Stimulated activated CD8-positive, alpha-beta memory T cell treated with anti-CD3 and anti-CD28 coated beads, Interleukin-2, amount 100 ng/mL, for 48 hours (primary cell): ENCODE data around the gene TRAP1.

Source experiments
- DNase-seq, 2 donors: peaks; one replicate each; pipeline ENCODE4 v3.0.0-alpha.2; 2020; ENCODE audit warnings: low read depth in 2 of 2

TRAP1 gene

GRCh38 chr16:3651461-3652372, 65.6 kb downstream of the TRAP1 start:
- no peak for DNase-seq

GRCh38 chr16:3650631-3651265, 66.6 kb downstream of the TRAP1 start:
- DNase-seq: no peak

GRCh38 chr16:3646348-3646920, 70.9 kb downstream of the TRAP1 start:
- no peak for DNase-seq

GRCh38 chr16:3645504-3646347, 71.6 kb downstream of the TRAP1 start:
- no peak for DNase-seq

GRCh38 chr16:3645108-3645503, 72.2 kb downstream of the TRAP1 start:
- no peak for DNase-seq

- no peak for DNase-seq
These were observed 74.1 kb downstream of the TRAP1 start for GRCh38 chr16:3643095-3643730.

- DNase-seq: no peak
These were observed 74.8 kb downstream of the TRAP1 start for GRCh38 chr16:3642397-3643094.

- no peak for DNase-seq
These were observed 75.4 kb downstream of the TRAP1 start for GRCh38 chr16:3641801-3642396.

- DNase-seq: no peak
These were observed 76.5 kb downstream of the TRAP1 start for GRCh38 chr16:3640632-3641501.

- DNase-seq: no peak
These were observed 77.1 kb downstream of the TRAP1 start for GRCh38 chr16:3640207-3640606.

- no peak for DNase-seq
These were observed 78.2 kb downstream of the TRAP1 start for GRCh38 chr16:3638916-3639644.

- DNase-seq: no peak
These were observed 79.9 kb downstream of the TRAP1 start for GRCh38 chr16:3637371-3637923.

- no peak for DNase-seq
These were observed 91.2 kb downstream of the TRAP1 start for GRCh38 chr16:3625911-3626732.

- no peak for DNase-seq
These were observed 92.0 kb downstream of the TRAP1 start for GRCh38 chr16:3625331-3625730.

- no peak for DNase-seq
These were observed 93.7 kb downstream of the TRAP1 start for GRCh38 chr16:3623642-3624041.

- no peak for DNase-seq
These were observed 98.6 kb downstream of the TRAP1 start for GRCh38 chr16:3618769-3619141.
